Measurements from ENCODE around the gene NEURL1. TPM values are rescaled to one million over a fixed set of nuclear protein-coding genes. Genes with fewer than 3 reads are reported as not detected.

Gene NEURL1
- total RNA-seq, 1 donor from 2014 or later: 0.54 TPM

DNA sequence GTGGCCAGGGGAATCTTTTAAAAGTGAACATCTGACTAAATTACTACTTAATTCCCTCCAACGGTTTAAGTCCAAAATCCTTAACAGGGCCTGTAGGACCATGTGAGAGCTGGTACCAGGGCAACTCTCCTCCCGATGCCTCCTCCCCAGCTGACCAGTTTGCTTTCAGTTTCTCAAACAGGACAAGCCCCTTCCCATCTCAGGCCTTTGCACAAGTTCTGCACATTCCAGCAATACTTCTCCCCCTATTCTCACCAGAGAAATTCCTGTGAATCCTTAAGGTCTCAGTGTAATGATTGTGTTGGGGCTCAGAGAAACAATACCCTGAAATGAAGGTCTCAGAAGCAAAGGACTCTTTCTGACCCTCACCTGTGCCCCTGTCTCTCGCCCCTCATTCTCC is 26.8 kb upstream of the NEURL1 start:
- peaks cover 14% of the 10 kb centered on the region for H3K27me3 Mint-ChIP-seq (ENCODE audit: low read depth)
- peak overlapping the region; percentile 68 for H3K27ac Mint-ChIP-seq
- no peak for DNase-seq (ENCODE audit: low spot score in 2 of 2, unreplicated experiment in 2 of 2)
- no peaks in the 10 kb centered on the region for H3K9me3 Mint-ChIP-seq
- TF ChIP-seq, protein P1, sequence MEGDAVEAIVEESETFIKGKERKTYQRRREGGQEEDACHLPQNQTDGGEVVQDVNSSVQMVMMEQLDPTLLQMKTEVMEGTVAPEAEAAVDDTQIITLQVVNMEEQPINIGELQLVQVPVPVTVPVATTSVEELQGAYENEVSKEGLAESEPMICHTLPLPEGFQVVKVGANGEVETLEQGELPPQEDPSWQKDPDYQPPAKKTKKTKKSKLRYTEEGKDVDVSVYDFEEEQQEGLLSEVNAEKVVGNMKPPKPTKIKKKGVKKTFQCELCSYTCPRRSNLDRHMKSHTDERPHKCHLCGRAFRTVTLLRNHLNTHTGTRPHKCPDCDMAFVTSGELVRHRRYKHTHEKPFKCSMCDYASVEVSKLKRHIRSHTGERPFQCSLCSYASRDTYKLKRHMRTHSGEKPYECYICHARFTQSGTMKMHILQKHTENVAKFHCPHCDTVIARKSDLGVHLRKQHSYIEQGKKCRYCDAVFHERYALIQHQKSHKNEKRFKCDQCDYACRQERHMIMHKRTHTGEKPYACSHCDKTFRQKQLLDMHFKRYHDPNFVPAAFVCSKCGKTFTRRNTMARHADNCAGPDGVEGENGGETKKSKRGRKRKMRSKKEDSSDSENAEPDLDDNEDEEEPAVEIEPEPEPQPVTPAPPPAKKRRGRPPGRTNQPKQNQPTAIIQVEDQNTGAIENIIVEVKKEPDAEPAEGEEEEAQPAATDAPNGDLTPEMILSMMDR (IDR thresholded peaks at IDR 0.05; ENCODE audit: unreplicated experiment): no peak
- H3K4me1 Mint-ChIP-seq: peaks cover 9% of the 10 kb centered on the region
- no peak overlapping the region for H3K4me3 Mint-ChIP-seq
- no peaks in the 10 kb centered on the region for H3K36me3 Mint-ChIP-seq

DNA sequence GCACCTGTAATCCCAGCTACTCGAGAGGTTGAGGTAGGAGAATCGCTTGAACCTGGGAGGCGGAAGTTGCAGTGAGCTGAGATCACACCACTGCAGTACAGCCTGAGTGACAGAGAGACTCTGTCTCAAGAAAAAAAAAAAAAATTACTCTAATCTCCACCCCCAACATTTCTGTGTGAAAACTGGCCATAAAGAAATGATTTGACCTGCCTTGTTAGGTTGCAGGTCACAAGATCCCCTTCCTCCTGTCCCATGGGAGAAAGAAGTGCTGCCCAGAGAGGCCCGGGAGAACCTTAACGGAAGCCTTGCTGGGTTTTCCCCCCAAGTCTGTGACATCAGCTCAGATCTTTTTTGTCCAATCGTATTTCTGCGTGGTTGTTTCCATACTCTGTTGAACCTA is 26.1 kb upstream of the NEURL1 start:
- Mint-ChIP-seq H3K27ac (peak overlapping the region; percentile 23), H3K4me1 (peaks cover 9% of the 10 kb centered on the region), H3K4me3 (no peak overlapping the region), H3K9me3 (no peaks in the 10 kb centered on the region), H3K36me3 (no peaks in the 10 kb centered on the region), H3K27me3 (ENCODE audit: low read depth) (peaks cover 14% of the 10 kb centered on the region)
- DNase-seq (ENCODE audit: low spot score in 2 of 2, unreplicated experiment in 2 of 2): no peak
- TF ChIP-seq, protein P1 (IDR thresholded peaks at IDR 0.05; ENCODE audit: unreplicated experiment): no peak

DNA sequence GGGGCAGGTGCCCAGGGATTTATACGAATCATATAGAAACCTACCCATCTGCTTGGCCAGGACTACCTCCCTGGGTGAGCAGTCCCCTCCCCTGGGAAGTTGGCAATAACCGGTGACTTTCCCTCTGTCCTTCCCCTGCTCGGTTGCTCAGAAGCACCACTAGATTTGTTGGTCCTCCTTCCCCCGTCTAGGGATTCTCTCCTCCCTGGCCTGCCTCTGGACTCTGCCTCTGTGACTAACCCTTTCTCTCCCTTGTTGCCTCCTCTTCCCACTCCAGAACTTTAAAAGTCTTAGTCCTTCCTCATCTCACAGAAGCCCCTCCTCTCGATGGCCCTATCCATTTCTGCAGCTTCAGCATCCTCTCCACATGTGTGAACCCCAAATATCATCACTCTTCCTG is 24.3 kb upstream of the NEURL1 start:
- Mint-ChIP-seq H3K4me1 (peaks cover 9% of the 10 kb centered on the region), H3K27ac (no peak overlapping the region), H3K9me3 (no peaks in the 10 kb centered on the region), H3K27me3 (ENCODE audit: low read depth) (peaks cover 14% of the 10 kb centered on the region), H3K36me3 (no peaks in the 10 kb centered on the region), H3K4me3 (no peak overlapping the region)
- no peak for DNase-seq (ENCODE audit: low spot score in 2 of 2, unreplicated experiment in 2 of 2)
- TF ChIP-seq, protein P1 (IDR thresholded peaks at IDR 0.05; ENCODE audit: unreplicated experiment): no peak

DNA sequence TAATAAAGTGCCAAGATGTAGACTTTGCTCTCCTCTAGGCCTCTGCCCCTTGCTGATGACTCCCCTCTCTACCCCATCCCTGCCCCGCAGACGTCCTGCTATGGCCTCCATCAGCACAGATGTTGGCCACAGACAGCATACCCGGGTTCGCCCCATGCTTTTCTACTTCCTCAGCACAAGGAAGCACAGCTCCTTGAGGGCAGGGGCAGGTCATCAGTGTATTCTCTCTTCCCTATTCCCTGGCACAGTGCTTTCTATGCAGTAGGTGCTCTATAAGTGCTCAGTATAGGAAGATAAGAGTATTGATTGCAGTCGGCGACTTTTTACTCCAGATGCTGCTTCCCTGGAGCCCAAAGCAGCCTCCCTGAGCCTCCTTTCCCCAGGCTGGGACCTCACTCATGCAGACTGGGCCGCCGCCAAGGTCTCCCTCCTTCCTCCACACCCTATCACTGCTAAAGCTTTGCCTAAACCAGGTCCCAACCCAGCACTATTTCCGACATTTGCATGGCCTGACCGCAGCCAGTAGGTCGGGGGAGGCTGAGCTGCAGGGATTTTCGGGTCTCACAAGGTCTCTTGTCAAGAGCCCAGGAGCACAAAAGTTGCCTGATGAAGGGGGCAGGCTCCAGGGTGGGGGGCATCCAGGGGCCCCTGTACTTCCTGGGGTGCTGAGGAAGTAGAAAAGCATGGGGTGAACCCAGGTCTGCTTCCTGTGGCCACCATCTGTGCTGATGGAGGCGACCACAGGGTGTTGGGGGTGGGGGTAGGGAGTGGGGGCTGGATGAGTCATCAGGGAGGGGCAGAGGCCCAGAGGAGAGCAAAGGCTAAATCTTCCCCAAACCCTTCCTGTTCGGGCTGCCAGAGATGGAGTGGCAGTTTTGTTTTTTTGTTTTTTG is 22.5 kb upstream of the NEURL1 start:
- no peak overlapping the region for H3K4me3 Mint-ChIP-seq
- no peaks in the 10 kb centered on the region for H3K36me3 Mint-ChIP-seq
- H3K4me1 Mint-ChIP-seq: peaks cover 9% of the 10 kb centered on the region
- no peak overlapping the region for H3K27ac Mint-ChIP-seq
- peaks cover 14% of the 10 kb centered on the region for H3K27me3 Mint-ChIP-seq (ENCODE audit: low read depth)
- H3K9me3 Mint-ChIP-seq: no peaks in the 10 kb centered on the region
- TF ChIP-seq, protein P1 (IDR thresholded peaks at IDR 0.05; ENCODE audit: unreplicated experiment): no peak
- DNase-seq (ENCODE audit: low spot score in 2 of 2, unreplicated experiment in 2 of 2): no peak

DNA sequence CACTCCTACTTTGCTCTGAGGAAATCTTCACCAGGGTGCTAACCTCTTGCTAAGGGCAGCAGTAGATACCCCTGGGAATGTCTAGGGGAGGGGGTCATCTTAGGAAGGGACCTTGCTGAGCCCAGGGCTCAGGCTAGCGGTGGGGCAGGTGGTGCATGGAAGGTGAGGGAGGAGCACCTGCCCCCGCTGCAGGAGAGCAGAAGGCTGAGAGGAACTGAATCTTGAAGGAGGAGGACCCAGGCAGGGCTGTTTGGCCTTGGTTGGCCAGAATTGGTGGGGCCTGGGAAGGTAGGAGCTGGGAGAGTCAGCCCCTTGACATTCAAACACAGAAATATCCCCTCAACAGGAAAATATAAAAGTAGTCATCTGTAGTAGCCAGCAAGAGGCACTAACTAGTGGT is 21.5 kb upstream of the NEURL1 start:
- TF ChIP-seq, protein P1 (IDR thresholded peaks at IDR 0.05; ENCODE audit: unreplicated experiment): no peak
- Mint-ChIP-seq H3K4me1 (peaks cover 3% of the 10 kb centered on the region), H3K36me3 (no peaks in the 10 kb centered on the region), H3K4me3 (no peak overlapping the region), H3K9me3 (no peaks in the 10 kb centered on the region), H3K27me3 (ENCODE audit: low read depth) (peaks cover 14% of the 10 kb centered on the region), H3K27ac (no peak overlapping the region)
- DNase-seq (ENCODE audit: low spot score in 2 of 2, unreplicated experiment in 2 of 2): no peak

All from mesothelial cell of epicardium (in vitro differentiated cells).